Measurements from ENCODE around the gene GPR151. TPM values are rescaled to one million over a fixed set of nuclear protein-coding genes. Genes with fewer than 3 reads are reported as not detected.
"Not testable (repeated sequence)": the region's sequence is repeated elsewhere in the genome, so short reads cannot be mapped to it uniquely, and the experiment has no call there.

Gene GPR151
- polyA plus RNA-seq = under 1 TPM in 1 of 4 donors, not detected in 3; 0.01 TPM
- long read RNA-seq, donor 1 = 0 reads
- long read RNA-seq, donor 2 = 0 reads
- long read RNA-seq, donor 3 = 0 reads
- long read RNA-seq, donor 4 = 0 reads
- long read RNA-seq, donor 5 = 0 reads
- long read RNA-seq, donor 6 = 0 reads
- long read RNA-seq, donor 7 = 0 reads
- long read RNA-seq, donor 8 = 0 reads
- long read RNA-seq, donor 9 = 0 reads
- long read RNA-seq, donor 10 = 0 reads

DNA sequence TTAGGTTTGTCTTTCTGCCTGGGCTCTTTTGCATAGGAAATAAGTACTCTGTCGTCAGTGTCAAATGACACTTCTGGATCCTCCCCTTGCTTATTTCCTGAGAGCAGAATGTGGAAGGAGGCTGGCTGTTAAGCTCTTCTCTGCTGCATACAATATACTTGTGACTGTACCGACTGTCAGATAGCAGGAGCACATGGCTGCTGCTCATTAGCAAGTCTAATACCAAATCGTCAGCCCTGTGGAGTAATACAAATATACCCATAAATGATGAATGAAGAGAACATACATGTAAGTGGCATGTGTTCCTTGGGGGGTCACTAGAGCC, at the start of gene GPR151:
Gene GPR151 (minus strand): TSS at position 40 of the 325 bp plus-strand sequence. CDS start 77 bp downstream, outside the sequence.
- Histone ChIP-seq H3K9me3 (ENCODE audit: control insufficient read depth in 2 of 2, insufficient read depth in 1 of 2, low read depth in 1 of 2, low read length in 1 of 2) (no peaks in the 10 kb centered on the region), H3K27me3 (ENCODE audit: control insufficient read depth in 3 of 3, insufficient read depth in 3 of 3, low read length in 3 of 3) (no peaks in the 10 kb centered on the region), H3K4me3 (ENCODE audit: low read depth in 1 of 3, low read length in 3 of 3) (no peak within 1 kb of the TSS), H3K27ac (ENCODE audit: low read depth in 1 of 3, low read length in 2 of 3) (no peak within 1 kb of the TSS), H3K4me1 (ENCODE audit: control insufficient read depth in 3 of 3, insufficient read depth in 2 of 3, low read depth in 1 of 3, low read length in 2 of 3) (no peaks in the 10 kb centered on the region), H3K36me3 (ENCODE audit: control insufficient read depth in 3 of 3, insufficient read depth in 2 of 3, low read depth in 1 of 3, low read length in 3 of 3) (no peaks in the 10 kb centered on the region)
- DNase-seq = no peak
- no peak for FAIRE-seq
- 25 to 42% (median 39%) methylated on average over 3 of the region's 3 CpGs for WGBS, 3 donors

DNA sequence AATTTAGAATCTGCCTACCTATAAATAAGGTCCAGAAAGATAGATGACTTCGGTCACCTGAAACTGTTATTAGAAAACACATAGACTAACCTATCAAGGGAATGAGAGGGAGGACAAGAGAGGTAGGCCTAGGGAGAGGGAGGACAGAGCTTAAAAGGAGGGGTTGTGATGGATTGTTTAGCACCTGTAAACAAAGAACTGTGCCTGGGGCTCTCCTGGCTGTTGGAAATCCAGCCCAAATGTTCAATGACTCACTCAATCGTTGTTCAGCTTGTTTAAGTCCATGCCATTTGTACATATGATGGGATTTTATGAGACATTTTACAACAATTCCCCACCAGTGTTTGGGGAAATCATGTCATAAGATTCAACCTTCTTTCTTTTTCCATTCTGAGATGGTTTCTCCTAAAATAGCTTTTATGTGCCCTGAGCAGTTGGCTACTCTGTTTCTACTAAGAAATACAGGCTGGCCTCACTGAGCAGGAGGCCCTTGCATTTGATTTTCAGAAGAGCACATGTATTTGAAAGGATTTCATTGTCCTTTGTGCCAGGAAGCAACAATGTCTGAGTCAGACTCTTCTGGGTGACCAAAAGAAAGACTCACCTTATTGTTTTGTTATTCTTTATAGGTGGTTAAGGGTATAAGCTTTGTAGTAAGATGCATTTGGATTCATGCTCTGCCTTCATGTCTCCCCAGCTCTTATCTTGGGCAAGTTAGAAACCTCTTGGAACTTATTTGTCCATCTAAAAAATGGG, 48.2 kb upstream of the GPR151 start:
- no peaks in the 10 kb centered on the region for H3K9me3 ChIP-seq (ENCODE audit: control insufficient read depth in 2 of 2, insufficient read depth in 1 of 2, low read depth in 1 of 2, low read length in 1 of 2)
- H3K27ac ChIP-seq (ENCODE audit: low read depth in 1 of 3, low read length in 2 of 3) = no peak overlapping the region
- 50 to 65% (median 55%) methylated on average over 2 of the region's 2 CpGs for WGBS, 3 donors
- no peaks in the 10 kb centered on the region for H3K36me3 ChIP-seq (ENCODE audit: control insufficient read depth in 3 of 3, insufficient read depth in 2 of 3, low read depth in 1 of 3, low read length in 3 of 3)
- H3K27me3 ChIP-seq (ENCODE audit: control insufficient read depth in 3 of 3, insufficient read depth in 3 of 3, low read length in 3 of 3) = no peaks in the 10 kb centered on the region
- no peak for FAIRE-seq
- no peak overlapping the region for H3K4me3 ChIP-seq (ENCODE audit: low read depth in 1 of 3, low read length in 3 of 3)
- no peak for DNase-seq
- H3K4me1 ChIP-seq (ENCODE audit: control insufficient read depth in 3 of 3, insufficient read depth in 2 of 3, low read depth in 1 of 3, low read length in 2 of 3) = no peaks in the 10 kb centered on the region

DNA sequence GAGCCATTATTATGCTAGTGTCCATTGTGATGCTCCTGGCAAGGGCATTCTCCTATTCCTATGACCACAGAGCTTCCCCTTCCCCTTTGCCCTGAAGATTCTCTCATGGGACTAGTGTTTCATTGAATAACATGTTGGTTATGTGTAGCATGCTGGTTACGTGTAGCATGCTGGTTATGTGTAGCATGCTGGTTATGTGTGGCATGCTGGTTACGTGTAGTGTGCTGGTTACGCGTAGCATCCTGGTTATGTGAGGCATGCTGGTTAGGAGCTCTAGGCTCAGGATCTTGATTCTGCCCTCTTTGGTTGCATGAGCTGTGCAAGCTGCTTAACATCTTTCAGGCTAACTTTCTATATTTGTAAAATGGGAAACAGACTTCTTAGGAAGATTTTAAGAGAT, 46.5 kb upstream of the GPR151 start:
- WGBS, 3 donors = 92 to 96% (median 96%) methylated on average over 4 of the region's 4 CpGs
- H3K27ac ChIP-seq (ENCODE audit: low read depth in 1 of 3, low read length in 2 of 3) = no peak overlapping the region
- H3K4me3 ChIP-seq (ENCODE audit: low read depth in 1 of 3, low read length in 3 of 3) = no peak overlapping the region
- H3K27me3 ChIP-seq (ENCODE audit: control insufficient read depth in 3 of 3, insufficient read depth in 3 of 3, low read length in 3 of 3) = no peaks in the 10 kb centered on the region
- no peaks in the 10 kb centered on the region for H3K9me3 ChIP-seq (ENCODE audit: control insufficient read depth in 2 of 2, insufficient read depth in 1 of 2, low read depth in 1 of 2, low read length in 1 of 2)
- no peaks in the 10 kb centered on the region for H3K4me1 ChIP-seq (ENCODE audit: control insufficient read depth in 3 of 3, insufficient read depth in 2 of 3, low read depth in 1 of 3, low read length in 2 of 3)
- DNase-seq = no peak
- H3K36me3 ChIP-seq (ENCODE audit: control insufficient read depth in 3 of 3, insufficient read depth in 2 of 3, low read depth in 1 of 3, low read length in 3 of 3) = no peaks in the 10 kb centered on the region
- no peak for FAIRE-seq

DNA sequence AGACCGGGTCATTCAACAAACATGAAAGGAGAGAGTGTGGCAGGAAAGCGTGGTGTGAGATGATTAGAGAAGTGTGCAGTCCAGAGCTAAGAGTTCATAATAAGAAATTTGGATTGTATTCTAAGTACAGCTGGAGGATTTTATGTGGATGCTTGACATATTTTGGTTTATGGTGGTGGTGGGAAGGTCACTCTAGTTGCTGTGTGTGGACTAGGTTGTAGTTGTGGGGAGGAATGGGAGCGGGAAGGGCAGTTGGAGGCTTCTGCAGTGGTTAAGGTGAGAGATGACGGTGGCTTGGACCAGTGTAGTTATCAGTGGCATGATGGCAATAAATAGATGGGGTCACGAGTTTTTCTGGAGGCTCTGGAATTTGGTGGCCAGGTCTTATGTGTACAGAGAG, 45.7 kb upstream of the GPR151 start:
- WGBS, 3 donors = 68 to 81% (median 70%) methylated on average over 5 of the region's 5 CpGs

DNA sequence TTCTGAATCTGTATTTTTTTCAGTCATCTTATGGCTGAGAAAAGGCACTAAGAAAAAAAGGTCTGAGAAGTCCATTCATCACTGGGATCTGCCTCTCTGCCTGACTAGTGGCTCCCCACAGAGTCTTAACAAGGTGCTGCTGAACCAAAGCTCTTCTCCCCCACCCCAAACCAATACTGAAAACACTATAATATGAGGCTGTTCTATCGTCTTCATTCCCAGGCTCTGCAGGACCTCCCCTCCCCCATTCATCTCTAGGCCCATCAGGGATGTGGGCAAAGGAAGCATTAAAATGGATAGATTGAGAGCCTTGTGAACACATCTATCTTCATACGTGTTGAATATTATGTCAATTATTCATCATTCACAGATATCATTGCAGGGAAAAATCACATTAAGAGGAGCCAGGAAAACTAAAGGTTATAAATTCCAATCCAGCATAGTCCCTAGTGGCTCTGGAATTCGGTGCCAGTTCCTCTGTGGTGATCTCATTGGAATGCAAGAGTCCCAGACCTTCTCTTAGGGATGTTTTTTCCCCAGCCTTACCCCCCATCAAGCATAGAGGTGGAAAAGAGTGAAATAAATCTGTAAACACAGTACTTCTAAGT, 44.3 kb upstream of the GPR151 start:
- H3K27ac ChIP-seq (ENCODE audit: low read depth in 1 of 3, low read length in 2 of 3) = no peak overlapping the region
- no peaks in the 10 kb centered on the region for H3K36me3 ChIP-seq (ENCODE audit: control insufficient read depth in 3 of 3, insufficient read depth in 2 of 3, low read depth in 1 of 3, low read length in 3 of 3)
- FAIRE-seq = no peak
- H3K4me1 ChIP-seq (ENCODE audit: control insufficient read depth in 3 of 3, insufficient read depth in 2 of 3, low read depth in 1 of 3, low read length in 2 of 3) = no peaks in the 10 kb centered on the region
- no peak overlapping the region for H3K4me3 ChIP-seq (ENCODE audit: low read depth in 1 of 3, low read length in 3 of 3)
- no peaks in the 10 kb centered on the region for H3K9me3 ChIP-seq (ENCODE audit: control insufficient read depth in 2 of 2, insufficient read depth in 1 of 2, low read depth in 1 of 2, low read length in 1 of 2)
- 37 to 48% (median 44%) methylated on average over 3 of the region's 3 CpGs for WGBS, 3 donors
- no peak for DNase-seq
- no peaks in the 10 kb centered on the region for H3K27me3 ChIP-seq (ENCODE audit: control insufficient read depth in 3 of 3, insufficient read depth in 3 of 3, low read length in 3 of 3)

More for the DNA sequence above, 45.7 kb upstream of the GPR151 start:
- no peak for DNase-seq
- no peak for FAIRE-seq
- Histone ChIP-seq H3K27me3 (ENCODE audit: control insufficient read depth in 3 of 3, insufficient read depth in 3 of 3, low read length in 3 of 3) (no peaks in the 10 kb centered on the region), H3K27ac (ENCODE audit: low read depth in 1 of 3, low read length in 2 of 3) (no peak overlapping the region), H3K9me3 (ENCODE audit: control insufficient read depth in 2 of 2, insufficient read depth in 1 of 2, low read depth in 1 of 2, low read length in 1 of 2) (no peaks in the 10 kb centered on the region), H3K4me1 (ENCODE audit: control insufficient read depth in 3 of 3, insufficient read depth in 2 of 3, low read depth in 1 of 3, low read length in 2 of 3) (no peaks in the 10 kb centered on the region), H3K36me3 (ENCODE audit: control insufficient read depth in 3 of 3, insufficient read depth in 2 of 3, low read depth in 1 of 3, low read length in 3 of 3) (no peaks in the 10 kb centered on the region), H3K4me3 (ENCODE audit: low read depth in 1 of 3, low read length in 3 of 3) (no peak overlapping the region)

DNA sequence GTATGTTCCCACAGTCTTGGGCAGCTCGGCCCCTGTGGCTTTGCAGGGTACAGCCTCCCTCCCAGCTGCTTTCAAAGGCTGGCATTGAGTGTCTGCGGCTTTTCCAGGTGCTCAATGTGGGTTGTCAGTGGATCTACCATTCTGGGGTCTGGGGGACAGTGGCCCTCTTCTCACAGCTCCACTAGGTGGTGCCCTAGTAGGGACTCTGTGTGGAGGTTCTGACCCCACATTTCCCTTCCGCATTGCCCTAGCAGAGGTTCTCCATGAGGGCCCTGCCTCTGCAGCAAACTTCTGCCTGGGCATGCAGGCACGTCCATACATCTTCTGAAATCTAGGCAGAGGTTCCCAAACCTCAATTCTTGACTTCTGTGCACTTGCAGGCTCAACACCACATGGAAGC, 40.9 kb upstream of the GPR151 start:
- not testable (repeated sequence) for H3K27ac ChIP-seq (ENCODE audit: low read depth in 1 of 3, low read length in 2 of 3); H3K36me3 ChIP-seq (ENCODE audit: control insufficient read depth in 3 of 3, insufficient read depth in 2 of 3, low read depth in 1 of 3, low read length in 3 of 3); H3K4me3 ChIP-seq (ENCODE audit: low read depth in 1 of 3, low read length in 3 of 3); FAIRE-seq; H3K27me3 ChIP-seq (ENCODE audit: control insufficient read depth in 3 of 3, insufficient read depth in 3 of 3, low read length in 3 of 3); H3K9me3 ChIP-seq (ENCODE audit: control insufficient read depth in 2 of 2, insufficient read depth in 1 of 2, low read depth in 1 of 2, low read length in 1 of 2); H3K4me1 ChIP-seq (ENCODE audit: control insufficient read depth in 3 of 3, insufficient read depth in 2 of 3, low read depth in 1 of 3, low read length in 2 of 3); DNase-seq
- 63 to 84% (median 78%) methylated on average over 4 of the region's 4 CpGs for WGBS, 3 donors

DNA sequence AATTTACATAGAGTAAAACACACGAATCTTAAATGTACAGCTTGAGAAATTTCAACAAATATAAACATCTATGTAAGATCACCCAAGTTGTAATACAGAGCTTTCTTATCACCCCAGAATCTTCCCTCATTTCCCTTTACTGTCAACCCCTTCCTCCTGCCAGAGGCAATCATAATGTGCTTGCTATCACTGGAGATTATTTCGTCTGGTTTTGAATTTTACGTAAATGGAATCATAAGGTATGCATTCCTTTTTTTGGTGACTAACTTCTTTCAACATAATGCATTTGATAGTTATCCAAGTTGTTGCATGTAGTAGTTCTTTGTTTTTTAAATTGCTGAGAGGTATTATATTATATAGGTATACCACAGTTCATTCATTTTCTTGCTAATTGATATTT, 37.5 kb upstream of the GPR151 start:
- no peak for FAIRE-seq
- DNase-seq = no peak
- H3K27me3 ChIP-seq (ENCODE audit: control insufficient read depth in 3 of 3, insufficient read depth in 3 of 3, low read length in 3 of 3) = peaks cover 0 to 3% (median 0%) of the 10 kb centered on the region in 3 donors
- no peak overlapping the region for H3K27ac ChIP-seq (ENCODE audit: low read depth in 1 of 3, low read length in 2 of 3)
- no peaks in the 10 kb centered on the region for H3K36me3 ChIP-seq (ENCODE audit: control insufficient read depth in 3 of 3, insufficient read depth in 2 of 3, low read depth in 1 of 3, low read length in 3 of 3)
- 58 to 63% (median 58%) methylated on average over 3 of the region's 3 CpGs for WGBS, 3 donors
- no peaks in the 10 kb centered on the region for H3K4me1 ChIP-seq (ENCODE audit: control insufficient read depth in 3 of 3, insufficient read depth in 2 of 3, low read depth in 1 of 3, low read length in 2 of 3)
- H3K4me3 ChIP-seq (ENCODE audit: low read depth in 1 of 3, low read length in 3 of 3) = no peak overlapping the region
- no peaks in the 10 kb centered on the region for H3K9me3 ChIP-seq (ENCODE audit: control insufficient read depth in 2 of 2, insufficient read depth in 1 of 2, low read depth in 1 of 2, low read length in 1 of 2)

DNA sequence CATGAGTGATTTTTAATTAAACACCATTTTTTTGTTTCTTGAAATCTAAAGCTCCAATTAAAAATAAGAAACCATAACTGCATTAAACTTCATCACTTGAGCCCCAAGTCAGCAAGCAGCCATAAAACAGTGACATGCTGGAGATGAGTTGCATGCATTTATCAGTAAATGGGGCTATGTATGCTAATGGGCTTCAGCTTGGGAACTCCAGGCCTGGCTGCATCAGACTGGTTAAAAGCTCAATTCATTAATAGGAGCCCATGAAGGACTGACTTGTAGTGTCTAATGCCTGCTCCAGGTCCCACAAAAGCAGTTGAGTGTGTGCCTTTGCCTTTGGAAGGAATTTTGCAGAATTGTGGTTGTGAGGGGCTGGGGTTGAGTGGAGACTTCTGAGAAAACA, 33.6 kb upstream of the GPR151 start:
- FAIRE-seq (no peak), DNase-seq (no peak)
- H3K9me3 ChIP-seq (ENCODE audit: control insufficient read depth in 2 of 2, insufficient read depth in 1 of 2, low read depth in 1 of 2, low read length in 1 of 2) = no peaks in the 10 kb centered on the region
- H3K36me3 ChIP-seq (ENCODE audit: control insufficient read depth in 3 of 3, insufficient read depth in 2 of 3, low read depth in 1 of 3, low read length in 3 of 3) = no peaks in the 10 kb centered on the region
- no peaks in the 10 kb centered on the region for H3K4me1 ChIP-seq (ENCODE audit: control insufficient read depth in 3 of 3, insufficient read depth in 2 of 3, low read depth in 1 of 3, low read length in 2 of 3)
- H3K27ac ChIP-seq (ENCODE audit: low read depth in 1 of 3, low read length in 2 of 3) = no peak overlapping the region
- peaks cover 0 to 5% (median 0%) of the 10 kb centered on the region in 3 donors for H3K27me3 ChIP-seq (ENCODE audit: control insufficient read depth in 3 of 3, insufficient read depth in 3 of 3, low read length in 3 of 3)
- no peak overlapping the region for H3K4me3 ChIP-seq (ENCODE audit: low read depth in 1 of 3, low read length in 3 of 3)

Data from small intestine (tissue), 16 donors.